GM19452 (cell line): ENCODE data around the gene TBR1.

Source experiments
- ATAC-seq: cut with Tn5 transposase; IDR thresholded peaks from one replicate; pipeline ENCODE4 v1.9.1; 2021; ENCODE audit not compliant: unreplicated experiment

Gene TBR1

GRCh38 chr2:161414042-161415033 is 1.8 kb upstream of the TBR1 start:
- ATAC-seq = peak; percentile 48

- peak; percentile 29 for ATAC-seq
Observed at GRCh38 chr2:161415034-161415986, 787 bp upstream of the TBR1 start.

DNA sequence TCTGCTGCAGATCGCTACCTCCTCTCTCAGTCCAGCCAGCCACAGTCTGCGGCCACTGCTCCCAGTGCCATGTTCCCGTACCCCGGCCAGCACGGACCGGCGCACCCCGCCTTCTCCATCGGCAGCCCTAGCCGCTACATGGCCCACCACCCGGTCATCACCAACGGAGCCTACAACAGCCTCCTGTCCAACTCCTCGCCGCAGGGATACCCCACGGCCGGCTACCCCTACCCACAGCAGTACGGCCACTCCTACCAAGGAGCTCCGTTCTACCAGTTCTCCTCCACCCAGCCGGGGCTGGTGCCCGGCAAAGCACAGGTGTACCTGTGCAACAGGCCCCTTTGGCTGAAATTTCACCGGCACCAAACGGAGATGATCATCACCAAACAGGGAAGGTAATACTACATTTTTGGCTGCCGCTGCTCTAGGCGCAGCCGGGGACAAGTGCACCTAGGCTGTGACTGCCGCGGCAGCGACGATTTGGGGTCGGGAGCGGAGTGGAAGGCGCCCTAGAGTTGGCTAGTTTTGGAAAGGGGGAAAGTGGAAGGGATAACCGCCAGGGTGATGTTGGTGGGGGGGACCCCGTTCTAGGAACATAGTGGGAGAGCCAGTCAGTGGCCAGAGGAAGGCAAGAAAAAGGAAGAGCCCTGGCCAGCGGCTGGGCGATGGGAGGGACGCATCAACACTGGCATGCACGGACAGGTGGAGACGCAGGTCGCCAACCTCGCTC is 776 bp downstream of the TBR1 start:
- no peak for ATAC-seq

DNA sequence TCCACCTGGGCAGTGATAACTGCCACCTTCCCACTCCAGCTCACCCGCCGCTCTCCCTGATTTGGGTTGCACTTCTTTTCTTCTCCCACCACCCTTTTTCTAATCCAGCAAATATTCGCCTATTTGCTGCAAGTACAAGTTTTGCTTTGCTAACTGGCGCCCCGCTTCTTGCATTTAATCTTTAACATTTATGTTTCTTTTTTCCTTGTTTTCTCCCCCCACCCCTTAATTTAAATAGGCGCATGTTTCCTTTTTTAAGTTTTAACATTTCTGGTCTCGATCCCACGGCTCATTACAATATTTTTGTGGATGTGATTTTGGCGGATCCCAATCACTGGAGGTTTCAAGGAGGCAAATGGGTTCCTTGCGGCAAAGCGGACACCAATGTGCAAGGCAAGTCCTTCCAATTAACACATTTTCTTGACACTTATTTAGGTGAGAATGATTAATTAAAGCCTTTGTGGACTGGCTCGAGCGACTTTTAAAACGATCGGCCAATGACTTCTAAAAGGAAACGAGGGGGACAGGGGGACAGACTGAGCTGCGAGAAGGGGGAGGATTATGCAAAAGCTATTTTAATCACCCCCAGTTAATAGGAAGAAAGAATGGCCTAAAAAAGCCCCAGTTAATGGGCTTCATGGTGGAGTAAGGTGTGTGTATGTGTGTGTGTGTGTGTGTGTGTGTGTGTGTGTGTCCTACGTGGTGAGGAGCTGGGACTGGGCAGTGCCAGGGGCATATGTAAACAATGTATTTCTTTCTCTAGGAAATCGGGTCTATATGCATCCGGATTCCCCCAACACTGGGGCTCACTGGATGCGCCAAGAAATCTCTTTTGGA is 1.6 kb downstream of the TBR1 start:
- ATAC-seq = no peak

GRCh38 chr2:161418275-161418714 is 2.2 kb downstream of the TBR1 start:
- ATAC-seq = no peak

GRCh38 chr2:161418715-161419637 is 2.9 kb downstream of the TBR1 start:
- ATAC-seq = no peak

DNA sequence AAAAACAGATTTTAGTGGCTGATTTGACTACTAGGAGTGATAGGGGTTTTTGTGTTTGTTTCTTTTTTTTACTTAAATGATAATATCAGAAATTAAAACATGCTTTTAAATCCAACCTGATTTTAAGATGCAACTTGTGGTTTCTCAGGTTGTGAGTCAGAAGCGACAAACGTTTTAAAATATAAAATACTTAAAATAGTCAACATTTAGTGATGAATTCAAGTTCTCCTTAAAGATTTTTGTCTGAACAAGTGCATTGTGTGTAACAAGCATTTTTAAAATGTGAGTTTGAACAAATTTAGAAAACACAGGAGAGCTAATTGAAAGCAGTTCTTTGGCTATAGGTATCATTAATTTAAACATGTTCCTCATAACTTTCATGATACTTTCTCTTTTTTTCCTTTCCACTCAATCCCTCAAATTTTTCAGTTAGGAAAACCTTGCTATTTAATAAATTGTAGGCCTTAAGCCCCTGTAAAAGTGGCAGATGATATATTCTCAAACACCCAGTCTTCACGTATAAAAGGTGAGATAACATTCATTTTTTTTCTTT is 3.6 kb downstream of the TBR1 start:
- no peak for ATAC-seq

- ATAC-seq = no peak
Observed at GRCh38 chr2:161420406-161421074, 4.4 kb downstream of the TBR1 start.

- ATAC-seq = no peak
Observed at GRCh38 chr2:161421686-161422085, 5.6 kb downstream of the TBR1 start.

- ATAC-seq = no peak
Observed at GRCh38 chr2:161422816-161423403, 6.8 kb downstream of the TBR1 start.

GRCh38 chr2:161423421-161424393 is 7.6 kb downstream of the TBR1 start:
- no peak for ATAC-seq

DNA sequence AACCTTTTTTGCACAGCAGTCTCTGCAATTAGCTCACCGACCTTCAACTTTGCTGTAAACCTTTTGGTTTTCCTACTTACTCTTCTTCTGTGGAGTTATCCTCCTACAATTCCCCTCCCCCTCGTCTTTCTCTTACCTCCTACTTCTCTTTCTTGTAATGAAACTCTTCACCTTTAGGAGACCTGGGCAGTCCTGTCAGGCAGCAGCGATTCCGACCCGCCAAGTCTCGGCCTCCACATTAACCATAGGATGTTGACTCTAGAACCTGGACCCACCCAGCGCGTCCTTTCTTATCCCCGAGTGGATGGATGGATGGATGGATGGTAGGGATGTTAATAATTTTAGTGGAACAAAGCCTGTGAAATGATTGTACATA is 8.3 kb downstream of the TBR1 start:
- no peak for ATAC-seq

- ATAC-seq = no peak
Observed at GRCh38 chr2:161424891-161425727, 9.0 kb downstream of the TBR1 start.

DNA sequence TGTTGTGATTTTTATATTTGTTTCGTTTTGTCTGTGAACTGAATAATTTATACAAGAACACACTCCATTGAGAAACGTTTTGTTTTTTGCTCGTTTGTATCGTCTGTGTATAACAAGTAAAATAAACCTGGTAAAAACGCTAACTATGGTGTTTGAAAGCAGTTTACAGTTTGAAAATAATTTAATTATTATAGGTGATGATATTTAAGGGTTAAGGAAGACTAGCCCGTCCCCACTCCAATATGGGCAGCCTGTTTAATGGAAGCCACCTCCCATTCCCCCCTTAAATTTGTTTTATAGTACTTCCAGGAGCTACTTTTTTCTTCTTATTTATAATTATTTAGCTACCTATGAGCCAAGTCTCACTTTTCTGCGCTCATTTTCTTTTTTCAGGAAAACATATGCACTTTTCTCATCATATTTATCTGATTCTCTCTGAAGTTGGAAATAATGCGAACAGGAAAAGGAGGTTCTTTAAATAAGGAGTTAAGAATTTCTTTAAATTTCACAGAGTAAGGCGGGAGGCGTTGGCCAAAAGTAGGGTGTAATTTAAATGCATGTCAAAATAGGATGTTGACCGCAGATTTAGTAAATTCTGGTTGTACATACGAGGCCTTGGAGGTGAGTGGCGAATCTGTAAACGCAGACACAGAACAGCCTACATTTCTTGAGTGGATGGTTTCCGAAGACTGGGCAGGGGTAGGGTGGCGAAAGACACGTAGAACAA is 9.8 kb downstream of the TBR1 start:
- no peak for ATAC-seq

- no peak for ATAC-seq
Observed at GRCh38 chr2:161426455-161426921, 10.4 kb downstream of the TBR1 start.
